SK-N-SH (cell line): ENCODE data around the gene SRPRA.

ENCODE experiments used
- CTCF ChIP-seq: fragments of 200-600 bp; sonication (generic); IDR thresholded peaks from 2 replicates; pipeline ENCODE4 v1.6.1; 2017; ENCODE audit warnings: antibody characterized with exemption, mild to moderate bottlenecking, moderate library complexity
- USF2 ChIP-seq: fragments of 150-350 bp; IDR thresholded peaks from 2 replicates; pipeline ENCODE4 v1.6.1; 2017; ENCODE audit warnings: antibody characterized with exemption, low read length, low read depth, borderline replicate concordance

DNA sequence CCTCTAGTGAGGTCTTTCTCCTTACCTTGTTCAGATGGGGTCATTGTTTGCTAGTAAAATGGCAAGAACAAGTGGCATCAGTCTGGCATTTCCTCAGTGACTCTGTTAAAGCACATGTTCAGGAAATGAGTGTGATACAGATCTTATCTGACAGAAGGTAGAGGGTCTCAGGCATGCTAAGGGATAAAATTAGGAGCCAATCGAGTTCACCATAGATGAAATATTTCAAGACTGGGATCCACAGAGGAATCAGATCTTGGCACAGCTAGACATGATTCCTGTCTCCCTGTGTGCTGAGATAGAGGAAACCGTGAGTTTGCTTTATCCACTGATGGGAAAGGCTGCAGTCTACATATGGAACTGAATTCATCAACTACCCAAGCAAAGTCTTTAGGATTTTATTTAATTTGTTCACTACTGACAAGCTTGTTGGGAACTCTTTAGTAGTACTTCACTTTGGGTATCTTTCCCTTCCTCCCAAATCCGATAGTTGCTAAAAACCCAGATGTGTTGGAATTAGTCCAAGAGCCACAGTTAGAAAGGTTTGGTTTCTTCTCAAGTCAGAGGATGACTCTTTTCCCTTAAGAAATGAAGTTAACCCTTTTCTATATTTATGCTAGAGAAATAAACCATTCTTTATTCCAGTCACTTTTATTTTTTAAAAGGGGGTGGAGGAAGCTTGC lies 38.7 kb downstream of the SRPRA start:
- TF ChIP-seq USF2 (no peak), CTCF (no peak)
